ENCODE data around the gene SLC39A3. TPM values are rescaled to one million over a fixed set of nuclear protein-coding genes. Genes with fewer than 3 reads are reported as not detected.

Gene SLC39A3
- total RNA-seq, 1 donor from 2014 or later = 24.0 TPM

GRCh38 chr19:2726160-2726855 lies 13.5 kb downstream of the SLC39A3 start:
- Histone ChIP-seq H3K4me3 (ENCODE audit: low read depth, low read length) (no peak overlapping the region), H3K27me3 (ENCODE audit: control insufficient read depth, insufficient read depth, low read length) (peaks cover 14% of the 10 kb centered on the region), H3K36me3 (ENCODE audit: control insufficient read depth, insufficient read depth, low read length) (no peaks in the 10 kb centered on the region)
- FAIRE-seq (no peak), DNase-seq (ENCODE audit: low read depth) (no peak)
- no peak for TF ChIP-seq CTCF (IDR thresholded peaks at IDR 0.05; ENCODE audit: insufficient read depth, low read length, severe bottlenecking)

GRCh38 chr19:2724148-2724557 lies 15.7 kb downstream of the SLC39A3 start:
- Histone ChIP-seq H3K27me3 (ENCODE audit: control insufficient read depth, insufficient read depth, low read length) (peaks cover 21% of the 10 kb centered on the region), H3K36me3 (ENCODE audit: control insufficient read depth, insufficient read depth, low read length) (no peaks in the 10 kb centered on the region), H3K4me3 (ENCODE audit: low read depth, low read length) (no peak overlapping the region)
- no peak for TF ChIP-seq CTCF (IDR thresholded peaks at IDR 0.05; ENCODE audit: insufficient read depth, low read length, severe bottlenecking)
- FAIRE-seq (no peak), DNase-seq (ENCODE audit: low read depth) (no peak)

- Histone ChIP-seq H3K36me3 (ENCODE audit: control insufficient read depth, insufficient read depth, low read length) (no peaks in the 10 kb centered on the region), H3K27me3 (ENCODE audit: control insufficient read depth, insufficient read depth, low read length) (peaks cover 21% of the 10 kb centered on the region), H3K4me3 (ENCODE audit: low read depth, low read length) (no peak overlapping the region)
- FAIRE-seq (no peak), DNase-seq (ENCODE audit: low read depth) (no peak)
- no peak for TF ChIP-seq CTCF (IDR thresholded peaks at IDR 0.05; ENCODE audit: insufficient read depth, low read length, severe bottlenecking)
Observed at GRCh38 chr19:2723747-2724146, 16.1 kb downstream of the SLC39A3 start.

- Histone ChIP-seq H3K36me3 (ENCODE audit: control insufficient read depth, insufficient read depth, low read length) (no peaks in the 10 kb centered on the region), H3K27me3 (ENCODE audit: control insufficient read depth, insufficient read depth, low read length) (peaks cover 21% of the 10 kb centered on the region), H3K4me3 (ENCODE audit: low read depth, low read length) (no peak overlapping the region)
- DNase-seq (ENCODE audit: low read depth) (no peak), FAIRE-seq (no peak)
- no peak for TF ChIP-seq CTCF (IDR thresholded peaks at IDR 0.05; ENCODE audit: insufficient read depth, low read length, severe bottlenecking)
Observed at GRCh38 chr19:2723345-2723715, 16.5 kb downstream of the SLC39A3 start.

- FAIRE-seq (no peak), DNase-seq (ENCODE audit: low read depth) (peak; percentile 15)
- no peak for TF ChIP-seq CTCF (IDR thresholded peaks at IDR 0.05; ENCODE audit: insufficient read depth, low read length, severe bottlenecking)
- H3K4me3 ChIP-seq (ENCODE audit: low read depth, low read length) = no peak overlapping the region
- H3K36me3 ChIP-seq (ENCODE audit: control insufficient read depth, insufficient read depth, low read length) = no peaks in the 10 kb centered on the region
- peaks cover 21% of the 10 kb centered on the region for H3K27me3 ChIP-seq (ENCODE audit: control insufficient read depth, insufficient read depth, low read length)
Observed at GRCh38 chr19:2722541-2723344, 17.1 kb downstream of the SLC39A3 start.
